Kidney epithelial cell (primary cell): ENCODE results near the gene PHACTR3. TPM values are rescaled to one million over a fixed set of nuclear protein-coding genes. Genes with fewer than 3 reads are reported as not detected.

ENCODE experiments used
- DNase-seq: peaks from one replicate; pipeline ENCODE4 v3.0.0-alpha.2; 2010; ENCODE audit warnings: low read depth
- H3K27me3 ChIP-seq: 2 replicates; pipeline ENCODE4 v1.6.0; 2011; ENCODE audit warnings: low read length; ENCODE audit not compliant: control insufficient read depth, insufficient read depth
- H3K36me3 ChIP-seq: 2 replicates; pipeline ENCODE4 v1.5.1; 2011; ENCODE audit warnings: low read length; ENCODE audit not compliant: control insufficient read depth, insufficient read depth
- H3K4me3 ChIP-seq: 2 replicates; pipeline ENCODE4 v1.5.1; 2011; ENCODE audit warnings: low read depth, mild to moderate bottlenecking, control low read depth, low read length
- total RNA-seq: library from RNA; depleted of rRNA; stranded (reverse); fragments of >200 nt; gene quantifications from 2 replicates; pipeline ENCODE4 v1.2.3, GENCODE V29; 2015
- TF ChIP-seq, protein P1 (sequence below): IDR thresholded peaks from 2 replicates; pipeline ENCODE4 v1.5.1; 2011; ENCODE audit warnings: mild to moderate bottlenecking, moderate library complexity, low read length, control low read depth, inconsistent platforms; ENCODE audit not compliant: insufficient read depth, poor library complexity, severe bottlenecking

The PHACTR3 gene
- total RNA-seq, 1 donor from 2014 or later, result not detected

DNA sequence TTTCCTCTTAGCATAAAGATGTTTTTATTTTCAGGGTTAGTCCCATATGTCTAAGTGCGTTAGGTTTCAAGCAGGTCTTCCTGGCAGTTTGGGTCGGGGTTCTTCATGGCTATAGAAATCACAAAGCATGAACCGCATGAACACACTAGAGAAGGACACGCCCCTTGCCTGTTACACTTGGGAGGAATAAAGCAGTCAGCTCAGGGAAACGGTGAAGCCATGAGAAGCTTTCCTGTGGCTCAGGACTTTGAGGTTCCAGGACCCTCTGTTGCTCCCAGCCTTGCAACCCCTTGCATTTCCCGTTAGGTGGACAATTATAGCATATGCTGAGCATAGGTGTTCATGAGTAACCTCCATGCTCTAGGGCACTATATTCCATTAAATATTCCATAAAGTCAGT, 232.4 kb downstream of the PHACTR3 start:
- TF ChIP-seq, protein P1, sequence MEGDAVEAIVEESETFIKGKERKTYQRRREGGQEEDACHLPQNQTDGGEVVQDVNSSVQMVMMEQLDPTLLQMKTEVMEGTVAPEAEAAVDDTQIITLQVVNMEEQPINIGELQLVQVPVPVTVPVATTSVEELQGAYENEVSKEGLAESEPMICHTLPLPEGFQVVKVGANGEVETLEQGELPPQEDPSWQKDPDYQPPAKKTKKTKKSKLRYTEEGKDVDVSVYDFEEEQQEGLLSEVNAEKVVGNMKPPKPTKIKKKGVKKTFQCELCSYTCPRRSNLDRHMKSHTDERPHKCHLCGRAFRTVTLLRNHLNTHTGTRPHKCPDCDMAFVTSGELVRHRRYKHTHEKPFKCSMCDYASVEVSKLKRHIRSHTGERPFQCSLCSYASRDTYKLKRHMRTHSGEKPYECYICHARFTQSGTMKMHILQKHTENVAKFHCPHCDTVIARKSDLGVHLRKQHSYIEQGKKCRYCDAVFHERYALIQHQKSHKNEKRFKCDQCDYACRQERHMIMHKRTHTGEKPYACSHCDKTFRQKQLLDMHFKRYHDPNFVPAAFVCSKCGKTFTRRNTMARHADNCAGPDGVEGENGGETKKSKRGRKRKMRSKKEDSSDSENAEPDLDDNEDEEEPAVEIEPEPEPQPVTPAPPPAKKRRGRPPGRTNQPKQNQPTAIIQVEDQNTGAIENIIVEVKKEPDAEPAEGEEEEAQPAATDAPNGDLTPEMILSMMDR, result no peak
- no peak overlapping the region for H3K4me3 ChIP-seq
- no peak for DNase-seq
- H3K36me3 ChIP-seq, result no peaks in the 10 kb centered on the region
- H3K27me3 ChIP-seq, result no peaks in the 10 kb centered on the region

DNA sequence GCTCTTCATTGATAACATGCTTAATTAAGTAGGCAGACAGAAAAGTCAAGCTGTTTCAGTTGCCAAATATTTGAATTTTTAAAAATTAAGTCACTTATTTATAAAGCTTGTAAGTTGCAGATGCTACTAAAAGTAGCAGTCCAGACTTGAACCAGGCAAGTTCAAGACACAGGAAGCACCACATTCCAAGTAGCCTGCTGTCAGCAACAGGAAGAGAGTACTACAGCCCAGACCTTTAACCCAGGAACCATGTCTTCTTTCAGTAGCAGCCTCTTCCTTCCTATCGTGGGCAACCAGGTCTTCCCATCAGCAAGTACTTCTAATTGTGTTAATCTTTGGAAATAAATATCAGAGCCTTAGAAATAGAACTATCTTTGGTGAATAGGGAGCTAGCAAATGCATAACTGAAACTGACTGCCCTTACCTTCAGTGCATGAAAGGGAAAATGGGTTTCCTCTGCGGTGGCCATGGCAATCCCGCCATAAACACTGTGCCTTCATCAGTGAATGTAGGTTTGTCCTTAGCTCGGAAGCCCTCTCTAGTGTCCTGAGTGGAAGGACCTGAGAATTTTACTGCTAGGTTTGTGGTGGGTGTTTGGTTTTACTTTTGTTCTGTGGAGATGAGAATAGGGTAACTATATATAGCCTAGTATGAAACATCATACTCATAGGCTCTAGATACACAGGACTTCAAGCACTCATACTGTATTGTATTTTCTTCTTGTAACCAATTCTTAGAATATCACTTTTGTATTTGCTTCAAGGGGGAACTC, 233.5 kb downstream of the PHACTR3 start:
- Histone ChIP-seq H3K27me3 (no peaks in the 10 kb centered on the region), H3K36me3 (no peaks in the 10 kb centered on the region), H3K4me3 (no peak overlapping the region)
- TF ChIP-seq, protein P1, result no peak
- no peak for DNase-seq

DNA sequence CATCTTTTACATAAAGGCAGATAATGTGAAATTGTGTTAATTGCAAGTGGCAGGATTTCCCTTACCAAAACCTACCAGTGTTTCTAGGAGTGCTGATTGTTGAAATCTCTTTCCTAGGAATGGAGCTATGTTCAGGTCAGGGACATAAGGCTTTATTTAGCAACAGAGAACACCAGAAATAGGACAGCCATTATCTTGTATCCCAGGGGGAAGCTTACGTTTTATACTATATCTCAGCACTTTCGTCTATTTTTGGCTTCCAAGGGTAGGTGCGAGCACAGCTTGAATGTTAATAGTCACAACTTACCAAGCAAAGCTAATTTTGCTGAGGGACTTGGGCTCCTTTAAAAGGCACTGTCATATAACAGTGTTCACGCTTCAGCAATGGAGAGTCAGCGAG, 235.1 kb downstream of the PHACTR3 start:
- H3K36me3 ChIP-seq, result no peaks in the 10 kb centered on the region
- no peak overlapping the region for H3K4me3 ChIP-seq

DNA sequence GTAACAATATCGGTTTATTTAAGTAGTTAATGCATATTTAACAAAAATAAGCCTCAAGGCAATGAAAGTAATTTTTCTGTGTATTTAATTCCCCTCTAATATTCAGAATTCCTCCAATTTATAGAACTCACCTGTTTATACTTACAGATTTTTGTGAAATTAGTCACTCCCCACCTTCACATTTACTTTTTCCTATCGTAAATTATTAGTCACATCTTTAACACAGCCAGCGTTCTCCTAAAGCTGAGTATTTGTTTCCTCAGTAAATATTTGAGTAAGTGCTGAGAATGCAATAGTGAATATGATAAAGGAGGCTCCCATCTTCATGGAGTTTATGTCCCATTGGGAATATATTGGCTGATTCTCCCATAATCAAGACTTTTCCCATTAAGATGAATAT, 241.1 kb downstream of the PHACTR3 start:
- Histone ChIP-seq H3K36me3 (no peaks in the 10 kb centered on the region), H3K27me3 (no peaks in the 10 kb centered on the region), H3K4me3 (no peak overlapping the region)
- DNase-seq, result no peak
- TF ChIP-seq, protein P1, result no peak

More for the DNA sequence above, 235.1 kb downstream of the PHACTR3 start:
- TF ChIP-seq, protein P1, result no peak
- no peak for DNase-seq
- H3K27me3 ChIP-seq, result no peaks in the 10 kb centered on the region

DNA sequence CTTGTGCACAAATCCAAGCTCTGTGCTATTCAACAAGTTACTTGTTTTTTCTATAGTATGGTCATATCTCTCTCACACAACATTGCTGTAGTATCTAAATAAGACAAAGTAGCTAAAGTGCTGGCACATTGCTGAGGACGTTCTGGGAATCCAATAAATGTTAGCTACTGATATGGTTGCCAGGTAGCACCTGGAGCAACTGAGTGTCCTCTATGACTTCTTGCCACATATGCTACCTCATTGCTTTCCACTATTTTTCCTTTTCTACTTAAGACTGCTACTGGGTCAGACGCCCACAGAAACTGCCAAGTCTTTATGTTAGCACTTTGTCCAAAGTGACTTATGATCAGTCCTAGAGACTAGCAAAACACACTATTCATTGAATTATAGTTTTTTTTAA, 243.8 kb downstream of the PHACTR3 start:
- H3K27me3 ChIP-seq, result no peaks in the 10 kb centered on the region
- no peaks in the 10 kb centered on the region for H3K36me3 ChIP-seq
- H3K4me3 ChIP-seq, result no peak overlapping the region
- DNase-seq, result no peak
- TF ChIP-seq, protein P1, result no peak
